B cell (primary cell): ENCODE data around the gene LECT2. TPM values are rescaled to one million over a fixed set of nuclear protein-coding genes. Genes with fewer than 3 reads are reported as not detected.

Source experiments
- ATAC-seq: fragments of 200-7000 bp; cut with Tn5 transposase; one replicate; pipeline ENCODE4 v1.10.0; 2021; ENCODE audit warnings: low read depth, mild to moderate bottlenecking, moderate number of reproducible peaks, moderate library complexity
- CTCF ChIA-PET: fragments of 350-600 bp; sonication (Branson Sonifier 250); formaldehyde crosslinking; loops from one replicate; lab custom pipeline; 2021; ENCODE audit warnings: antibody characterized with exemption, inconsistent platforms; lab: Charles Lee
- POLR2A ChIA-PET: fragments of 350-600 bp; sonication (Branson Sonifier 250); formaldehyde crosslinking; loops from one replicate; lab custom pipeline; 2021; ENCODE audit warnings: antibody characterized with exemption; lab: Charles Lee
- DNase-seq: peaks from one replicate; pipeline ENCODE4 v3.0.0; 2013
- H2AFZ ChIP-seq: 2 replicates; pipeline ENCODE4 v1.6.1; 2012; ENCODE audit warnings: mild to moderate bottlenecking, low read depth, low read length; ENCODE audit not compliant: insufficient read depth, poor library complexity, severe bottlenecking
- H3K27ac ChIP-seq, 2 donors: 1 replicate in 1 of 2; 2 replicates in 1 of 2; pipeline ENCODE4 v1.5.1; 2012 to 2013; ENCODE audit warnings: low read length in 2 of 2, mild to moderate bottlenecking in 2 of 2, moderate library complexity in 1 of 2
- H3K27me3 ChIP-seq, 4 experiments: fragments of 200-600 bp in 1 of 4; sonication (generic) in 1 of 4; replicated peaks in 1 of 4; 1 replicate in 2 of 4; 2 replicates in 2 of 4; pipeline versions ENCODE4 v1.6.1 to v1.7.0; 2013 to 2016; ENCODE audit warnings: low read length in 3 of 4, mild to moderate bottlenecking in 2 of 4, mixed read lengths in 1 of 4, moderate library complexity in 1 of 4; ENCODE audit not compliant: insufficient read depth in 4 of 4, control insufficient read depth in 3 of 4; ENCODE audit errors: control extremely low read depth in 1 of 4
- H3K36me3 ChIP-seq, 2 experiments: replicated peaks in 1 of 2; 1 replicate in 1 of 2; 2 replicates in 1 of 2; pipeline versions ENCODE4 v1.6.1 to v1.7.1; 2013; ENCODE audit warnings: low read length in 1 of 2; ENCODE audit not compliant: insufficient read depth in 2 of 2, control insufficient read depth in 1 of 2; ENCODE audit errors: control extremely low read depth in 1 of 2, extremely low read depth in 1 of 2
- H3K4me1 ChIP-seq, 2 donors: fragments of 200-600 bp in 1 of 2; sonication (generic) in 1 of 2; 1 replicate in 1 of 2; 2 replicates in 1 of 2; pipeline versions ENCODE4 v1.5.1 to v1.6.1; 2013 to 2017; ENCODE audit warnings: low read length in 2 of 2; ENCODE audit not compliant: control insufficient read depth in 2 of 2, insufficient read depth in 2 of 2
- H3K4me2 ChIP-seq: replicated peaks from 2 replicates; pipeline ENCODE3; 2012; ENCODE audit warnings: mild to moderate bottlenecking, low read depth, low read length; ENCODE audit not compliant: poor library complexity, severe bottlenecking
- H3K4me3 ChIP-seq, 5 experiments: fragments of 200-600 bp in 1 of 5; sonication (generic) in 1 of 5; 1 replicate in 3 of 5; 2 replicates in 2 of 5; pipeline versions ENCODE4 v1.5.1 to v1.7.0; 2011 to 2016; ENCODE audit warnings: low read length in 4 of 5, mild to moderate bottlenecking in 4 of 5, low read depth in 2 of 5, control low read depth in 1 of 5, moderate library complexity in 1 of 5; ENCODE audit not compliant: insufficient read depth in 1 of 5; ENCODE audit errors: control extremely low read depth in 1 of 5, extremely low read depth in 1 of 5
- H3K79me2 ChIP-seq: fragments of 200-600 bp; sonication (generic); one replicate; pipeline ENCODE4 v1.6.0; 2016; ENCODE audit warnings: low read length; ENCODE audit not compliant: control insufficient read depth, insufficient read depth
- H3K9ac ChIP-seq: fragments of 200-600 bp; sonication (generic); 2 replicates; pipeline ENCODE4 v1.6.1; 2017; ENCODE audit warnings: mild to moderate bottlenecking, low read length, moderate library complexity
- H3K9me3 ChIP-seq, 3 donors: one replicate each; pipeline versions ENCODE4 v1.6.1 to v1.7.1; 2013; ENCODE audit warnings: low read length in 2 of 3; ENCODE audit not compliant: control insufficient read depth in 2 of 3, insufficient read depth in 1 of 3; ENCODE audit errors: control extremely low read depth in 1 of 3
- H4K20me1 ChIP-seq: 2 replicates; pipeline ENCODE4 v1.6.0; 2012; ENCODE audit warnings: mild to moderate bottlenecking, low read length; ENCODE audit not compliant: insufficient read depth, control insufficient read depth, poor library complexity, severe bottlenecking
- H3K27ac Mint-ChIP-seq: one replicate; pipeline ENCODE4 v1.8.0; 2021; ENCODE audit warnings: mixed read lengths
- H3K27me3 Mint-ChIP-seq: one replicate; pipeline ENCODE4 v1.8.0; 2021; ENCODE audit warnings: mixed read lengths
- H3K4me1 Mint-ChIP-seq: one replicate; pipeline ENCODE4 v1.8.0; 2021; ENCODE audit warnings: mixed read lengths
- H3K4me3 Mint-ChIP-seq: one replicate; pipeline ENCODE4 v1.8.0; 2021; ENCODE audit warnings: mixed read lengths
- H3K9me3 Mint-ChIP-seq: one replicate; pipeline ENCODE4 v1.8.0; 2022; ENCODE audit warnings: mixed read lengths; ENCODE audit not compliant: insufficient read depth
- EZH2 ChIP-seq: IDR thresholded peaks from 2 replicates; pipeline ENCODE4 v1.6.1; 2012; ENCODE audit warnings: borderline replicate concordance, low read depth, mild to moderate bottlenecking, moderate library complexity, low read length; ENCODE audit not compliant: insufficient read depth, poor library complexity, severe bottlenecking
- WGBS: methylation state at CpG from one replicate; pipeline ENCODE4 v1.1.5; 2013; ENCODE audit warnings: missing lambda C conversion rate; ENCODE audit not compliant: insufficient coverage; 5-methylcytosine and 5-hydroxymethylcytosine counted together
- intact Hi-C: fragments of 100-400 bp; cut with micrococcal nuclease; formaldehyde crosslinking; loops from one replicate; pipeline ENCODE4 v1.10.0; 2022
- polyA plus RNA-seq: library from polyadenylated mRNA; depleted of rRNA; stranded (reverse); fragments of >200 nt; gene quantifications from 2 replicates; pipeline ENCODE4 v1.2.3, GENCODE V29; 2012
- total RNA-seq, 2 donors: library from RNA; stranded (reverse); fragments of 120-200 nt in 1 of 2; gene quantifications; 1 replicate in 1 of 2; 2 replicates in 1 of 2; pipeline versions ENCODE4 v1.2.3 to v1.2.4, GENCODE V29; 2013 to 2022
- TF ChIP-seq, protein P1 (sequence below): fragments of 200-600 bp; IDR thresholded peaks from one replicate; pipeline ENCODE4 v1.8.0; 2022; ENCODE audit warnings: antibody characterized with exemption, mild to moderate bottlenecking

Gene LECT2
- total and polyA plus RNA-seq, 2 donors (not counting 1 experiment from before 2014, with no cell fraction given), result not detected

- H2AFZ ChIP-seq, result no peak overlapping the region
Observed at GRCh38 chr5:135980620-135981019, 25.8 kb upstream of the LECT2 start.

DNA sequence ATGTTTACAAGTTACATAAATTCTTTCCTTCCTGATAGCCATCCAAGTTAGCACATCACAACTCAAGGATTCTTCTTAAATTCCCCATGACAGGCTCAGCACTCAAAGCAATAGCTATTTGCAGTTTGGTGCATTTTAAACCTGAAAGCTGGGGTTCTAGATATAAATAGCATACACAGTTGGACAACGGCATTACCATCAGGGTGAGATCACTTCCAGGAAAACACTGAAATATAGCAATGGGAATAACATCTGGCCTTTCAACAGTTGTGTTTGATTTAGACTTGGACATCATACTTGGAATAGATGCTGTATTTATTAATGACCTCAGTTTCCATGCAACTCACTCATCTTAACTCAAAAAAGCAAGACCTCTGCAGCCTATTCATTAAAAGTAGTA is 24.7 kb upstream of the LECT2 start:
- DNase-seq (no peak), ATAC-seq (no peak)
- no peaks in the 10 kb centered on the region for H3K4me1 Mint-ChIP-seq
- intact Hi-C loops, result no loop called here
- no peak overlapping the region for H3K27ac Mint-ChIP-seq
- Histone ChIP-seq H3K4me2 (no peak overlapping the region), H3K9me3 (no peaks in the 10 kb centered on the region), H3K36me3 (no peaks in the 10 kb centered on the region), H4K20me1 (no peaks in the 10 kb centered on the region), H3K27ac (no peak overlapping the region), H3K4me3 (no peak overlapping the region), H3K9ac (no peak overlapping the region), H3K4me1 (no peaks in the 10 kb centered on the region), H3K27me3 (peaks cover 0 to 18% (median 4%) of the 10 kb centered on the region in 4 experiments), H3K79me2 (no peaks in the 10 kb centered on the region), H2AFZ (no peak overlapping the region)
- POLR2A ChIA-PET, result no interaction called here
- TF ChIP-seq EZH2, result no peak
- TF ChIP-seq, protein P1, sequence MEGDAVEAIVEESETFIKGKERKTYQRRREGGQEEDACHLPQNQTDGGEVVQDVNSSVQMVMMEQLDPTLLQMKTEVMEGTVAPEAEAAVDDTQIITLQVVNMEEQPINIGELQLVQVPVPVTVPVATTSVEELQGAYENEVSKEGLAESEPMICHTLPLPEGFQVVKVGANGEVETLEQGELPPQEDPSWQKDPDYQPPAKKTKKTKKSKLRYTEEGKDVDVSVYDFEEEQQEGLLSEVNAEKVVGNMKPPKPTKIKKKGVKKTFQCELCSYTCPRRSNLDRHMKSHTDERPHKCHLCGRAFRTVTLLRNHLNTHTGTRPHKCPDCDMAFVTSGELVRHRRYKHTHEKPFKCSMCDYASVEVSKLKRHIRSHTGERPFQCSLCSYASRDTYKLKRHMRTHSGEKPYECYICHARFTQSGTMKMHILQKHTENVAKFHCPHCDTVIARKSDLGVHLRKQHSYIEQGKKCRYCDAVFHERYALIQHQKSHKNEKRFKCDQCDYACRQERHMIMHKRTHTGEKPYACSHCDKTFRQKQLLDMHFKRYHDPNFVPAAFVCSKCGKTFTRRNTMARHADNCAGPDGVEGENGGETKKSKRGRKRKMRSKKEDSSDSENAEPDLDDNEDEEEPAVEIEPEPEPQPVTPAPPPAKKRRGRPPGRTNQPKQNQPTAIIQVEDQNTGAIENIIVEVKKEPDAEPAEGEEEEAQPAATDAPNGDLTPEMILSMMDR, result no peak
- H3K9me3 Mint-ChIP-seq, result peaks cover 2% of the 10 kb centered on the region
- H3K27me3 Mint-ChIP-seq, result peaks cover 36% of the 10 kb centered on the region
- no peak overlapping the region for H3K4me3 Mint-ChIP-seq
- CTCF ChIA-PET, result no interaction called here
- 100% methylated on average over 1 of the region's 1 CpG for WGBS

More at GRCh38 chr5:135980620-135981019, 25.8 kb upstream of the LECT2 start:
- no peak overlapping the region for H3K4me2 ChIP-seq
- peaks cover 0 to 16% (median 4%) of the 10 kb centered on the region in 4 experiments for H3K27me3 ChIP-seq
- H4K20me1 ChIP-seq, result no peaks in the 10 kb centered on the region
- Mint-ChIP-seq H3K9me3 (peaks cover 2% of the 10 kb centered on the region), H3K4me1 (no peaks in the 10 kb centered on the region), H3K27ac (no peak overlapping the region), H3K4me3 (no peak overlapping the region), H3K27me3 (peaks cover 27% of the 10 kb centered on the region)
- ChIA-PET POLR2A (no interaction called here), CTCF (no interaction called here)
- DNase-seq (no peak), ATAC-seq (no peak)
- no peak overlapping the region for H3K27ac ChIP-seq
- no CpG with 5 or more reads among the region's 1 CpG for WGBS
- TF ChIP-seq, protein P1, result no peak
- TF ChIP-seq EZH2, result no peak
- no peaks in the 10 kb centered on the region for H3K36me3 ChIP-seq
- intact Hi-C loops, result no loop called here
- no peaks in the 10 kb centered on the region for H3K79me2 ChIP-seq
- H3K9ac ChIP-seq, result no peak overlapping the region
- H3K4me1 ChIP-seq, result no peaks in the 10 kb centered on the region
- H3K4me3 ChIP-seq, result no peak overlapping the region
- no peaks in the 10 kb centered on the region for H3K9me3 ChIP-seq
